ENCODE results near the gene ANKFY1. TPM values are rescaled to one million over a fixed set of nuclear protein-coding genes. Genes with fewer than 3 reads are reported as not detected.

The ANKFY1 gene
- total RNA-seq, 1 experiment from 2014 or later: 46.8 TPM

DNA sequence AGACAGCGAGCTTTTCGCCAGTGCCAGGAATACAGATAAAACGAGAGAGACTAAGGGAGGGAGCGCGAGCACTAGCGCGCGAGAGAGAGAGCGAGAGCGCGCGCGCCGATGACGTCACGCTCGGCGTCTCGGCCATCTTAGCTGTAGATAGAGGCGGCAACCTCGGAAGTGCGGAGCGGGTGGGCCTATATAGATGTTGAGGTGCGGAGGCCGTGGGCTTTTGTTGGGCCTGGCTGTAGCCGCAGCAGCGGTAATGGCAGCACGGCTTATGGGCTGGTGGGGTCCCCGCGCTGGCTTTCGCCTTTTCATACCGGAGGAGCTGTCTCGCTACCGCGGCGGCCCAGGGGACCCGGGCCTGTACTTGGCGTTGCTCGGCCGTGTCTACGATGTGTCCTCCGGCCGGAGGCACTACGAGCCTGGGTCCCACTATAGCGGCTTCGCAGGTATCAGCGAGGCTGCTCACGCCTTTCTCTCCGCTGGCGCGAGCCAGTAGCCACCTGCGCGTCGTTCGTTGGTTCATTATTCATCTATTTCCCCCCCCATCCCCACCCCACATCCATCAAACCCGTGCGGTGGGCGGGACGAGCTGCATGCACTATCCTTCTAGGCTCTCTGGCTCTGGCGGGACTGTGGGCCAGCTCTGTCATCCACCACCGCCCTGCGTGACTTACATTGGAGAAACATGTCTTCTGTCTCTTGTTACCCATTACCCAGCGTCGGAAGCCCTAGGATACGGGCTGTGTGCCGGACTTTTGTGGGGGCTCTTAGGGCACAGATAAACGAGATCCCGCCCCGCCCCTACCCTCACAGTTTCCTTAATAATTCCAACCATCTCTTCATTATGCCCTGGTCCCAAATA, 120.0 kb downstream of the ANKFY1 start:
- H3K27ac Mint-ChIP-seq: peak overlapping the region; percentile 100
- DNase-seq (ENCODE audit: low spot score): peak; percentile 89
- H3K9me3 Mint-ChIP-seq: no peaks in the 10 kb centered on the region
- peak overlapping the region; percentile 97 for H3K4me3 Mint-ChIP-seq
- ChIA-PET CTCF (interaction anchor here (1.0 to 2.3 kb wide), 10 partner anchors 9 to 300 kb away, joined by 3 to 14 read pairs (median 4); partner anchors contain the start of gene NCBP3), POLR2A (interaction anchor here (0.6 to 2.6 kb wide), 11 partner anchors 10 to 1274 kb away, joined by 3 to 10 read pairs (median 4); no protein-coding TSS in a partner anchor)
- H3K27me3 Mint-ChIP-seq (ENCODE audit: low read depth): no peaks in the 10 kb centered on the region
- H3K4me1 Mint-ChIP-seq: peaks cover 13% of the 10 kb centered on the region
- no peaks in the 10 kb centered on the region for H3K36me3 Mint-ChIP-seq
- ATAC-seq: peak; percentile 78
- TF ChIP-seq NFE2L1 (CRISPR knock-in tag; IDR thresholded peaks at IDR 0.05) (no peak), CBFB (CRISPR knock-in tag; IDR thresholded peaks at IDR 0.05; ENCODE audit: low read depth) (no peak), RELA (CRISPR knock-in tag; IDR thresholded peaks at IDR 0.05; ENCODE audit: borderline replicate concordance) (no peak), AR (CRISPR knock-in tag; IDR thresholded peaks at IDR 0.05) (peak; percentile 63; the same call in 1 of the 2 replicates), ZNF281 (CRISPR knock-in tag; IDR thresholded peaks at IDR 0.05) (peak; percentile 34; the same call in 1 of the 2 replicates), KAT7 (CRISPR knock-in tag; IDR thresholded peaks at IDR 0.05; ENCODE audit: borderline replicate concordance) (no peak), ESRRA (CRISPR knock-in tag; IDR thresholded peaks at IDR 0.05; ENCODE audit: borderline replicate concordance) (peak; percentile 80; the same call in 1 of the 2 replicates), NFYB (CRISPR knock-in tag; conservative IDR thresholded peaks at IDR 0.05; ENCODE audit: low read depth) (no peak), ZNF416 (CRISPR knock-in tag; IDR thresholded peaks at IDR 0.05) (peak; percentile 37; the same call in 1 of the 2 replicates), ERG (CRISPR knock-in tag; IDR thresholded peaks at IDR 0.05) (no peak), SMAD4 (CRISPR knock-in tag; IDR thresholded peaks at IDR 0.05) (no peak), PRRX2 (CRISPR knock-in tag; IDR thresholded peaks at IDR 0.05) (0 out of 2 replicates have a peak, but pooled peaks have one; percentile 37), ZNF512 (CRISPR knock-in tag; IDR thresholded peaks at IDR 0.05; ENCODE audit: borderline replicate concordance) (no peak), ZNF232 (CRISPR knock-in tag; IDR thresholded peaks at IDR 0.05) (0 out of 2 replicates have a peak, but pooled peaks have one; percentile 41), SP1 (CRISPR knock-in tag; conservative IDR thresholded peaks at IDR 0.05) (peak; percentile 32; the same call in 1 of the 2 replicates), FOXP1 (CRISPR knock-in tag; IDR thresholded peaks at IDR 0.05; ENCODE audit: borderline replicate concordance) (no peak; the same call in 1 of the 2 replicates), ELF4 (CRISPR knock-in tag; IDR thresholded peaks at IDR 0.05; ENCODE audit: low read depth) (no peak), TEAD1 (CRISPR knock-in tag; IDR thresholded peaks at IDR 0.05) (no peak), ZBTB21 (CRISPR knock-in tag; IDR thresholded peaks at IDR 0.05; ENCODE audit: borderline replicate concordance) (no peak)
- TF ChIP-seq, protein P1, sequence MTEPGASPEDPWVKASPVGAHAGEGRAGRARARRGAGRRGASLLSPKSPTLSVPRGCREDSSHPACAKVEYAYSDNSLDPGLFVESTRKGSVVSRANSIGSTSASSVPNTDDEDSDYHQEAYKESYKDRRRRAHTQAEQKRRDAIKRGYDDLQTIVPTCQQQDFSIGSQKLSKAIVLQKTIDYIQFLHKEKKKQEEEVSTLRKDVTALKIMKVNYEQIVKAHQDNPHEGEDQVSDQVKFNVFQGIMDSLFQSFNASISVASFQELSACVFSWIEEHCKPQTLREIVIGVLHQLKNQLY (CRISPR knock-in tag; IDR thresholded peaks at IDR 0.05): no peak
- TF ChIP-seq, protein P2, sequence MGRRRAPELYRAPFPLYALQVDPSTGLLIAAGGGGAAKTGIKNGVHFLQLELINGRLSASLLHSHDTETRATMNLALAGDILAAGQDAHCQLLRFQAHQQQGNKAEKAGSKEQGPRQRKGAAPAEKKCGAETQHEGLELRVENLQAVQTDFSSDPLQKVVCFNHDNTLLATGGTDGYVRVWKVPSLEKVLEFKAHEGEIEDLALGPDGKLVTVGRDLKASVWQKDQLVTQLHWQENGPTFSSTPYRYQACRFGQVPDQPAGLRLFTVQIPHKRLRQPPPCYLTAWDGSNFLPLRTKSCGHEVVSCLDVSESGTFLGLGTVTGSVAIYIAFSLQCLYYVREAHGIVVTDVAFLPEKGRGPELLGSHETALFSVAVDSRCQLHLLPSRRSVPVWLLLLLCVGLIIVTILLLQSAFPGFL (CRISPR knock-in tag; IDR thresholded peaks at IDR 0.05; ENCODE audit: borderline replicate concordance): no peak
